NCI-H2081 treated with DMSO at 0.1 percent for 48 hours (cell line): Measurements from ENCODE around the gene PTPN3.
"Not testable (repeated sequence)": the region's sequence is repeated elsewhere in the genome, so short reads cannot be mapped to it uniquely, and the experiment has no call there.

ENCODE experiments used
- DNase-seq: peaks from one replicate; lab custom pipeline; 2025; lab: John Stamatoyannopoulos, UW

The PTPN3 gene

DNA sequence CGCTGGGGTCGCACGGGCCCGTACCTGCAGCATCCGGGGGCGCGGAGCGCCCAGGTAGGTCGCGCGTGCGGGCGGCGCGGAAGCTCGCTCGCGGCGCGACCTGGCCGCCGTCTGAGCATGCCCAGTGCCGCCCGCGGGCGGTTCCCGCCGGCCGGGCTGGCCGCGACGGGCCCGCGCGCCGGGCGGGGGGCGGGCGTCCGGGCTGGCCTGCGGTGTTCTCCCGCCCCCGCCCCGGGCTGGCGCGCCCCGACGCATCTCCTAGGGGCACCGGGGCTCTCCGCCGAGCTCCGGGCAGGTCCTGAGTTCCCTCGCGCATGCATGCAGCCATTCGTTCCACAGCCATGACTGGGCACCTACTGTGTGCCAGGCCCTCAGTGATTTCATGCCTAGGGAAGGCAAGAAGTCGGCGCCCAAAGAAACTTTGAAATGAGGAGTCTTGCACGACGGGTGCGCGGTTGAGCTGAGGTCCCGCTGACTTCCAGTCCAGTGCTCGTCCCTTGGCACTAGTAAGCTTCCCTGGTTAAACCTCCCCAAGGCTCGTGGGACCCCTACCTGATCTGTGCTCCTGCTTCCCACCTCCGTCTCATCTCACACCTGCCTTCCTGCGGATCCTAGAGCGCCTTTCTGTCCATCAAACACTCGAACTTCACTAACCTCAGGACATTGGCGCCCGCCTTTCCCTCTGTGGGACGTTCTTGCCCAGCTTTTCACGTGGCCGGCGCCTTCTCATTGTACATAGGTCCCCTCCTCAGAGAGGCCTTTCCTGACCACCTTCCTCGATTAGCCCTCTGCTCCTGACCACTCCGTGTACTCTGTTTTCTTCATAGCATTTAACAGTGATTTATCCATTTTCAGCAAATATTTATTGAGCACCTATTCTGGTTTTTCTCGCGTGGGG lies at the start of gene PTPN3:
Gene PTPN3 (minus strand): TSS at position 113 of the 898 bp plus-strand sequence. CDS start 34,873 bp downstream, outside the sequence.
- DNase-seq, result no peak

- DNase-seq, result not testable (repeated sequence)
Measured at GRCh38 chr9:109544954-109545353, 46.8 kb upstream of the PTPN3 start.

DNA sequence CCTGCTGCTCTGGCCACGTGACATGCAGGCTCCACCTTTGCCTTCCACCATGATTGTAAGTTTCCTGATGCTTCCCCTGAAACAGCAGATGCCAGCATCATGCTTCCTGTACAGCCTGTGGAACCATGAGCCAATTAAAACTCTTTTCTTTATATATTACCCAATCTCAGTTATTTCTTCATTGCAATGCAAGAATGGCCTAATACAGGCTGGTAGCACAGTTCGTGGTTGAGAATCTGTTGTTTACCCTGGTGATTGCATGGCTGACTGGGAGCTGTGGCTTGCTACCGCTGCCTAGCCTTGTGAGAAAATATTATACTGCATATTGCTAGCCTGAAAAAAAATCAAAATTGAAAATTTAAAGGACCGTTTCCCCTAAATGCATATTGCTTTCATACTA lies 44.8 kb upstream of the PTPN3 start:
- no peak for DNase-seq

DNA sequence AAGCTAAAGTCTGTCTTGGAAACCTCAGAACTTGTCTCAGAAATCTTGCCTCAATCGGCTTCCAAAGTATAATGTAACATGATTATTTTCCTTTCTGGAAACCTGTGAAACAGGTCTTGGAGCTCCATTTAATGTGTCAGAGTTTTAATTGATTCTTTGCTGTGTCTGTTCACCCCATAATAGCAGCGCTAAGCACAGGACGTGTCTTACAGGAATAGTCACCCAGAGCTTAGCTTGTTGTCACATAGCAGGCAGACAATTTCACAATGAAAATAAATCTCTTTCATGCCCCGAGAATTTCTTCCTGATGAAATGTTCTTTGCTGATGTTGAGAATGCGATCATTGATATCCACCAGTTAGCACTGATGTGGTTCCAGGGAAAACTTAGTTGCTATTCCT lies 40.2 kb upstream of the PTPN3 start:
- no peak for DNase-seq

DNA sequence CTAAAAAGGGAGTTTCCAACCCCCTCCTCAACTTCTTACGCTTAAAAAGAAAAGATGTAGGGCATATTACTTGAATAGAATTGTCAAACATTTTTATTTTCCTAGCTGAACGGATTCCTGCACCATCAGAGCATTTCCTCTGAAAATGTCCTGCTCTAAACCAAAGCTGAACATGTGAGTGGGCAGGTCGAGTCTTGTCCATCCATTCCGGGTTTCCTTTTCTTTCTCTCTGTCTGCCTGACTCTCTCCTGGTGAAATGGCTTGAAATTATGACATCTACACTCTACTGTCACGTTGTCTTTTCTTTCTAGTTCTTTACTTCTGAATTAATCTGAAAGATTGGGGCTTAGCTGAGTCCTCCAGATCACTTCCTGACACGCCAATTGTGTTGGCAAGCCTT lies 39.2 kb upstream of the PTPN3 start:
- no peak for DNase-seq

DNA sequence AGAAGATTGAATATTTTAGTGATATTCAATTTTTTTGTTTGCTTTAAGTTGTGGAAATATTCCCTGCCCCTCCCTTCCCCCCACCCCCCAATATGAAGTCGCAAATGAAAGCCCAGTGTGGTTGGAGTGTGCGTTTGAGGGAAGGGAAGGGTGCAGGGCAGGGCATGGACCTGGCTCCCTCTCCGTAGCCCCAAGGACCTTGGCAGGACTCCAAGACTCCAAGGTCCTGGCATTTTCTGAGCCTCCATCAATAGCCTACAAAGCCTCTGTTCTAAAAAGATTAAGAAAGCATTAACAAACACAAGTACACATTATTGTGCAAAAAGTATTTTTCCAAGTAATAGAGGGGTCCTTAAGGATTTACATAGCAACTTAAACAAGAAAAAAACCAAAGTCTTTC lies 38.8 kb upstream of the PTPN3 start:
- DNase-seq, result no peak

DNA sequence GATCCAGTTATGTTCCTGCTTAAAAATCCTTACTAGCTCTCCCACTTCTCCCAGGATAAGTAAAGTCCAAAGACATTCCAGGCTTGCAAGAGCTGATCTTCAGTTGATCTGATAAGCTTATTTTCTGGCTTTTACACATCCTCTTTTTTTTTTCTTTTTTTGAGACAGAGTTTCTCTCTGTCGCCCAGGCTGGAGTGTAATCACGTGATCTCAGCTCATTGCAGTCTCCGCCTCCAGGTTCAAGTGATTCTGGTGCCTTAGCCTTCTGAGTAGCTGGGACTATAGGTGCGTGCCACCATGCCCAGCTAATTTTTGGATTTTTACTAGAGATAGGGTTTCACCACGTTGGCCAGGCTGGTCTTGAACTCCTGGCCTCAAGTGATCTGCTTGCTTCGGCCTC lies 37.3 kb upstream of the PTPN3 start:
- DNase-seq, result no peak

GRCh38 chr9:109534151-109534550 lies 36.0 kb upstream of the PTPN3 start:
- no peak for DNase-seq

GRCh38 chr9:109532652-109533051 lies 34.5 kb upstream of the PTPN3 start:
- not testable (repeated sequence) for DNase-seq

GRCh38 chr9:109522106-109522505 lies 24.0 kb upstream of the PTPN3 start:
- DNase-seq, result no peak

DNA sequence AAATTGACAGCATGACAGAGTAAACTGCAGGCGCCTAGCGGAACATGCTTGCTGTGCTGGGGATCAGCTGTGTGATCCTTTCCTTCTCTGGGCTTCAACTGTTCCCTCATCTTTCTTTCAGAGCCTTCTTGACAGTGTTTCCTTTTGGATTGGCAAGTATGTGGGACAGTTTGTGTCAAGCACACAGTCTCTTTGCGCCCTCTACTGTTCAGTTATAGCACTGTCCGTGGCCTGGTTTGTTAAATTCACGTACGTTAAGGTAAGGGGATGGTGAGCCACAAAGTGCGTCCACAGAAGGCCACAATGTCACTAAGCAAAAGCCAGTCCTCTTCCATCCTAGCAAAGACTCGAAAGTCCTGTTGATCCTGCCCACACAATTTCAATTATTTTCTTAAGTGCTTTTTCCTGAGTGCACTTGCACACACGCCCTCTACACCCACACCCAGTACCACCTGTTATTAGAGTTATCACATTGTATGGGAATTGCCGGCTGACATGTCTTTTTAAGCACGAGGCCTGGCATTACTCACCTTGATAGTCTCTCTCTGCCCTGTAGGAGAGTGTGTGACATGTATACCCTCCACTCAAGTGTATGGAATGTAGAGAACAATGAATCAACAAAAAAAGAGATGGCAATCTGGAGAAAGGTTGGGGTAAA lies 22.5 kb upstream of the PTPN3 start:
- no peak for DNase-seq

DNA sequence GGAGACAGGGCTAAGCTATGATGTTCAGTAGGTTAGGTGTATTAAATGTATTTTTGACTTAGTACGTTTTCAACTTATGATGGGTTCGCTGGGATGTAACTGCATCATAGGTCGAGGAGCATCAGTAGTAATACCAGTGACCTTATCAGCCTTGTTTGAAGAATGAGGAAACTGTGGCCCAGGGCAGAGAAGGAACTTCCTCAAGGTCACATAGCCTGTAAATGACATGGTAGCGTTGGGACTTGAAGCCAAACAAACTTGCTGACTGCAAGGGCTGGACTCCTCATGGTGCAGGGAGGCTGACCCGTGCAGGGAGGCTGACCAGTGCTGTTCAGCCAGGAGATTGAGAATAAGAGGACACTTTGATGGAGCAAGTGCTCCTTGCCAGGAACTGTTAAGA lies 21.3 kb upstream of the PTPN3 start:
- no peak for DNase-seq

- DNase-seq, result no peak
Measured at GRCh38 chr9:109518621-109519335, 20.7 kb upstream of the PTPN3 start.

GRCh38 chr9:109517901-109518377 lies 19.8 kb upstream of the PTPN3 start:
- no peak for DNase-seq

GRCh38 chr9:109513871-109514270 lies 15.8 kb upstream of the PTPN3 start:
- DNase-seq, result no peak

GRCh38 chr9:109512170-109512756 lies 14.2 kb upstream of the PTPN3 start:
- no peak for DNase-seq

DNA sequence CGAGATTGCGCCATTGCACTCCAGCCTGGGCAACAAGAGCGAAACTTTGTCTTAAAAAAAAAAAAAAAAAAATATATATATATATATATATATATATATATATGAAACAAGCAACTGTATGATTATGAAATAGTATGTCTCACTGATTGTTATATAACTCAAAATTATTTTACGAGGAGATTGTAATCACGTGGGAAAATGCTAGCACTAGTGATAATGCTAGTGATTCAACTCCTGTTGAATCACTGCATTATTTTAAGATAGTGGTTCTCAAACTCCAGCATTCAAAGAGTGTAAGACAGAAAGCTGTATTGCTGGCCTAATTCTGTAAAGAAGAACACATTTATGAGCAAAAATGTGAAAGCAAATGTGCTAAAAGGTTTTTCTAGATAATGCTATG lies 12.4 kb upstream of the PTPN3 start:
- DNase-seq, result no peak

DNA sequence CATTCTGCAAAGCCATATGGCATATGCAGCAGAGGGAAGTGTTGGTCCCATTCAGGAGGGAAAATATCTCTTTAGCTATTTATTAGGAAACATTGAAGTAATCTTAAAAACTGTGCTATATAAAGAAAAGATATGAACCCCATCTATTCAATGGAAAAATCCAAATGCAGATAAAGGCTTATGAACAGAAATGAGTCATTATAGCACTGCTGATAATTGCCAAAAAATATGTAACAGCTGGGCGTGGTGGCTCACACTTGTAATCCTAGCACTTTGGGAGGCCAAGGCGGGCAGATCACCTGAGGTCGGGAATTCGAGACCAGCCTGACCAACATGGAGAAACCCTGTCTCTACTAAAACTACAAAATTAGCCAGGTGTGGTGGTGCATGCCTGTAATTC lies 11.9 kb upstream of the PTPN3 start:
- not testable (repeated sequence) for DNase-seq

GRCh38 chr9:109509611-109510010 lies 11.5 kb upstream of the PTPN3 start:
- no peak for DNase-seq

DNA sequence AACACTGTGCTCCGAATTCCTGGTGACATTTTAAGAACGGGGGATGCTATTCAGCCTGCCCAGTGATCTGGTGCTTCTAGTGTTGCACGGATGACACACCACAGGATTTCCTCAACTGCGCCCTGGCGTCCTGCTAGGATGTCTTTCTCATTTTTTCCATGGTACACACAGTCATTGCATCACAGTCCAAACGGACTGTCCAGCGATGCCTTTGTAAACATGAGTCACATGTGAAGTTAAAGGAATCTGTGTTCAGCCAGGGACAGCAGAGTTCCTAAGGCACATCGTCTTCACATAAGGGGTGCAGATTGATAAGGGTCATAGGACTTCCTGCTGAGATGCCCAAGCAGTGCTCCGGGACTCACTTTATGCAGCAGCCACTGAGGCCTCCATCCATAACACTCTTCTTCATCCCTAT lies 9.3 kb upstream of the PTPN3 start:
- DNase-seq, result no peak

DNA sequence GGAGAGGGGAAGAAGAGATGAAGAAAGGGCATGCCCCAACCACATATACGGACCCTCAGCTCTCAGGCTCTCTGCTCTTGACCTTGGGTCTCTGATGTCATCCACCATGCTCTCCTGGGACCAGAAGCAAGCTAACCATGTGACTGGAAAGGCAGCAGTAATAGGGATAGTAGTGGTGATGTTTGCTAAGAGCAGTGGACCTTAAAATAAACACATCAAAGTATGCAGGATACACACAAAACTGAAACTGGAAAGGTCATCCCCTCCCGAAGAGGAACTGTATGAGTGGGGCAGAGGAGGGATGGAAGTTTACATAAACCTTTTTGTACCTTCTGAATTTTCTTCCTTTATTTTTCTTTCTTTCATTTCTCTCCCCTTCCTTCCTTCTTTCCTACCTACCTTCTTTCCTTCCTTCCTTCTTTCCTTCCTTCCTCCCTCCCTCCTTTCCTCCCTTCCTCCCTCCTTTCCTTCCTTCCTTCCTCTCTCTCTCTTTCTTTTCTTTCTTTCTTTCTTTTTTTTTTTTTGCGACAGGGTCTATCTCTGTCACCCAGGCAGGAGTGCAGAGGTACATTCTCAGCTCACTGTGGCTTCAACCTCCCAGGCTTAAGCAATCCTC lies 8.1 kb upstream of the PTPN3 start:
- no peak for DNase-seq

DNA sequence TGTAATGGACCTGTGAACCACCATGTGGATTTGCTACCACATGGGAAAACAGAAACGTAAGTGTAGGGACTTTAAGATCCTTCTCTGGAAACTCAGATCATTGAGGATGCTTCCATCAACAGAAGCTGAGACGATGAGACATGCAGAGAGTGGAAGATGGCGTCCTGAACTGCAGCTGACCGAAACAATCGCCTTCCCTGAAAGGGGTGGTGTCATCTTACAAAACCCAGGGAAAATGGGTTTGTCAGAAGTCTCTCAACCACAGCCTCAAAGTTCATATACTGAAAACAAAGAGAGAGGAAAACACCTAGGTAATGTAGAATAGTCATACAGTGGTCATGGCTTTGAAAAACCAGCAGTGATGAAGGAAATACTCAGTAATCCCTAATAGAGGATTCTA lies 6.6 kb upstream of the PTPN3 start:
- no peak for DNase-seq
